NCI-H2227 (cell line): Measurements from ENCODE around the gene PEAK1.

Source experiments
- DNase-seq: peaks from one replicate; lab custom pipeline; 2025; ENCODE audit not compliant: unreplicated experiment; lab: John Stamatoyannopoulos, UW

Gene PEAK1

DNA sequence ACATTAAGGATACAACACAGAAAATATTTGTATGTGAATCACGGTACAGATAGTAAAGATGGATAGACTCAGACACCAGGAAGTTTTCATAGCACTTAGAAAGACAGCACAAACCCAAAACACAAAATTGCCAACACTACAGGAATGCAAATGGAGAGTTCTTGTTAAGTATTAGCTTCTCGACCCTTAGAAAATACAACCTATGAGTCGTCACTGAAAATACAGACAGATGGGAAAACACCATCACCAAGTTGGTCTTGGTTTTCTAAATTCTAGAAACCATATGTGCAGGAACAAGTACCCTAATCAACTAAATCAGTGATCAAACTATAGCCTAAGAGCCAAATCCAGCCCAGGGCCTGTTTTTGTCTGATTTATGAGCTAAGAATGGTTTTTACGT lies 50.7 kb downstream of the PEAK1 start:
- no peak for DNase-seq

- DNase-seq: no peak
These were observed 52.3 kb downstream of the PEAK1 start for GRCh38 chr15:77367631-77368030.

DNA sequence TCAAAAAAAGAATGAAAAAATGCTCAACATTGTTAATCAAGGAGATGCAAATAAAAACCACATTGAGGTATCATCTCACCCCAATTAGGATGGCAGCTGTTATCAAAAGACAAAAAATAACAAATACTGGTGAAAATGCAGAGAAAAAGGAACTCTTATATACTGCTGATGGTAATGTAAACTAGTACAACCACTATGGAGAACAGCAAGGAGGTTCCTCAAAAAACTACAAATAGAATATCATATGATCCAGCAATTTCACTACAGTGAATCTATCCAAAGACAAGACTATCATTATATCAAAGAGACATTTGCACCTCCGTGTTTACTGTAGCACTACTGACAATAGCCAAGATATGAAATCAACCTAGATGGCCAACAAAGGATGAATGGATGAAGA lies 58.4 kb downstream of the PEAK1 start:
- DNase-seq: no peak

DNA sequence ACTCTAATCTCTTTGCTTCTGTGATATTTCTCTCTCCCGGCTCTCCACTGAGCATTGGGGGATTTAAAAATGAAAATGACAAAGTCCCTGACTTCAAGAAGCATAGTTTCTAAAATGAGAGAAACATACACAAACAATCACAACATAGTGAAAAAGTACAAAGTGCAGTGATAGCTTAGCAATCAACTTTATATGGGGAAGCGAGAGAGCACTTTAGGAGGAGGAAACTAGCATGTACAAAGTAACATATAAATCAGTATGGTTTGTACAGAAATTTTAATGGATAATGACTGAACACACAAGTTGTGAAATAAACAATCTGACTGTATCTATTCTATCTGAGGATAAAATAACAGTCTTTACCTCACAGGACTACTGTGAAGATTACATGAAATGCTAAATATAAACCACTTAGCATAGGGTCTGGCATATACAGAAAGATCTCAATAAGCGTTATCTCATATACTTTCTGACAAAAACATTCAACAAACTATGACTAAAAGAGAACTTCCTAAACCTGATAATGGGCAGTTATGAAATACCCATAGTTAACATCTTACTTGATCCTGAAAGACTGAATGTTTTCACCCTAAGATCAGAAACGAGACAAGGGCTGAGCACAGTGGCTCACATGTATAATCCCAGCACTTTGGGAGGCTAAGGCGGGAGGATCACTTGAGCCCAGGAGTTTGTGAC lies 61.2 kb downstream of the PEAK1 start:
- DNase-seq: no peak

DNA sequence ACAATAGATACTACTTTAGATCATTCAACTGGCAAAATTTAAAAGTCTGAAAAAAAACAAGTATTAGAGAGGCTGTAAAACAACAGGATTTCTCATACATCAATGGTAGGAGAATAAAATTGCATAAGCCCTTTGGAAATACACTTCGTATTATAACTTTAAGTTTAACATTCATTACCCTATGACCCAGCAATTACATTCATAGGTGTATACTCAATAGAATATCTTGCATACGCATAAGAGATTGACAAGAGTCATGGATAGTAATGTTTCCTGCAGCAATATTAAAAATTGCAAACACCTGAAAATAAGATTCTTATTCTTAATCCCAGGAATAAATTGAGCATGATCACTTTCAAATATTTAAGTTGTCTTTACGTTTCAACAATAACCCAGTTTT lies 63.6 kb downstream of the PEAK1 start:
- no peak for DNase-seq

DNA sequence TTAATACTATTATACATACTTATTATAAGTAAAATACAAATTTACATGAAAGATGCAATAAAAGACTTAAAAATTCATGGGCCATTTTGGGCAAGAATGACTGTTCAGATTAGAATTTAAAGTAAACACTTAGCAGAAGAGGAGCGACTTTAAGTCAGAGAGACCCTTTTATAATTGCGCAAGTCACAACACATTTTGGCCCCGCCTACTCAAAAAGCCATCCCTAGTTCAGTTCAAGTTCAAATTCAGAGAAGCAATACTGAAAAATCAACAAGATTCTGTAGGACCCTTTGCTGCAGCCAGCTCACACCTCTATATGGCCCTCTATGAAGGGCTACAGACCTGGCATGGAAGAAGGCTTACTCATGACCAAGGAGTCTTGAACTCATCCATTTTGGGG lies 64.6 kb downstream of the PEAK1 start:
- DNase-seq: no peak

DNA sequence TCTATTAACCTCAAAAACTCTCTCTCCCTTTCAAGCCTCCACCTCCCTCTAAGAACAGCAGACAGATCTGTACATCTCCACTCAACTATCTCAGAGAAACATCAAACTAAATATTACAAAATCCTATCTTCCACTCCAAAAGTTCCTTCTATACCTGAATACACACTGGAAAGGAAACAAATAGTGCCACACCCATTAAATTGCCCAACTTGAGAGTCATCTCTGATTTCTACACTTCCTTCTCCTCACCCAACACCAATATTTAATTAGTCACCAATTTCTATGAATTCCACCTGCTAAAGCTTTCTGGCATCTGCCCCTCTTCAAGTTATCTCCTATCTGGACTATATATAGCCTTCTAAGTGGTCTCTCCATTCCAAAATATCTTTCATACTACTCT lies 65.8 kb downstream of the PEAK1 start:
- no peak for DNase-seq

DNA sequence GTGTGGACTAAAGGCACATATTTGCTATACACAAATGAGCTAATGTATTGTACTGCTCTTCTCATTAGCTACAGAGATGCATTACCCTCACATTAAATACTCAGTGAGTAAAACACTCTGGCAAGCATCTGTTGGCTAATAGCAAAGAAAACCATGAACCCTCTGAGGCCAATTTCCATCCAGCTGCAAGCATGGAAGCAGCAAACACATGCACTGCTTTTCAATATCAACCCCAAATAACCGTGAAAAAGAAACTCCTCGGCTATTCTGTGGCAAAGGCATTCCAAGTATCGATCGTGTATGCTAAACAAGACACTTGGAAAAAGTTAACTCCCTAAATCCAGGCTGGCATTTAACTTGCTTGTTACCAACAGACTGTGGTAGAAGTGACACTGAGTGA lies 67.0 kb downstream of the PEAK1 start:
- DNase-seq: no peak

DNA sequence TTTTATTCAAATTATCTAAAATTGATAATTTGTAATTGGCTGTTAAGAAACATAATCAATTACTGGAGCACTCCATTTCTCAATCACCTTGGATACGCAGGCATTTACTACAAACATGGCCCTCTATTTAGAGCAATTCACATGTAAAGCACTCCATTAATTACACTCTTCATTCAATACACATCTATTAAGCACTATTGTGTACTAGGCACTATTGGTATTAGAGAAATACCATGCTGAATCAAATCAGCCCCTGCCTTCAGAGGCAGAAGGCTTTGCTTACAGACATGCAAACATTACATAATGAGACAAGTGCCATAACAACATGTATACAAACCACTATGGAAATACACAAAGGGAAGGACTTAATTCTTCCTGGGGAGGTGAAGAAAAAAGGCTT lies 69.1 kb downstream of the PEAK1 start:
- no peak for DNase-seq

DNA sequence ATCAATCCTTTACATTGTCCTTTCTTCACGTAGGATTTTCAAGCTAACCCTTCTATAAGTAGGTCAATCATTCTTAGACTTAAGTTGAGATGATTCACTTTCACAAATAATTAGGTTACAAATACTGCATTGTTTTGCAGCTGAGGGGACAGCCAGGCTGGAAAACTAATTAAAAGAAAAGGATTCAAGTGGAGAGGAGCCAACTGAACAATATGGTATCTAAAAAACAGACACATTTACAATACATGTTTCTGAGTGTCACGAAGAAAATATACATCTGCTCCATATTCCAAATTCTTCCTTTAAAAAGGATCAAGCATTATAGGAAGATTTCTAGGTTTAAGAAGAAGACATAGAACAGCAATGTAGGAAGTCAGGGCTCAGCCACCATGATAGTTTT lies 70.2 kb downstream of the PEAK1 start:
- no peak for DNase-seq

DNA sequence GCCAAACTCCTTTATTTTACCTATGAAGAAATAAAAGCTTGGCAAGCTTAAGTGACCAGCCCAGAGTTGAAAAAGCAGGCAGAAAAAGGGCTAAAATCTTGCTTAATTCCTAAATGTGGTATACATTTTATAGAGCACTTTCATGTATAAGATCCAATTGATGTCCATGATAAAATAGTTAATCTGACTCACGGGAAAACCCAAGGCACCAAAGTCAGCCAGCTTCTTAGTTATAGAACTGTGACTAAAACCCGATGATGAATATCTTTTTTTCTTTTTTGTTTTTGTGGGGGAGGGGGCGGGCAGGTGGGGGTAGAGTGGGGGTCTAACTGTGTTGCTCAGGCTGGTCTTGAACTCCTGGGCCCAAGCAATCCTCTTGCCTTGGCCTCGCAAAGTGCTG lies 71.4 kb downstream of the PEAK1 start:
- DNase-seq: no peak

- no peak for DNase-seq
These were observed 72.7 kb downstream of the PEAK1 start for GRCh38 chr15:77347197-77347596.

DNA sequence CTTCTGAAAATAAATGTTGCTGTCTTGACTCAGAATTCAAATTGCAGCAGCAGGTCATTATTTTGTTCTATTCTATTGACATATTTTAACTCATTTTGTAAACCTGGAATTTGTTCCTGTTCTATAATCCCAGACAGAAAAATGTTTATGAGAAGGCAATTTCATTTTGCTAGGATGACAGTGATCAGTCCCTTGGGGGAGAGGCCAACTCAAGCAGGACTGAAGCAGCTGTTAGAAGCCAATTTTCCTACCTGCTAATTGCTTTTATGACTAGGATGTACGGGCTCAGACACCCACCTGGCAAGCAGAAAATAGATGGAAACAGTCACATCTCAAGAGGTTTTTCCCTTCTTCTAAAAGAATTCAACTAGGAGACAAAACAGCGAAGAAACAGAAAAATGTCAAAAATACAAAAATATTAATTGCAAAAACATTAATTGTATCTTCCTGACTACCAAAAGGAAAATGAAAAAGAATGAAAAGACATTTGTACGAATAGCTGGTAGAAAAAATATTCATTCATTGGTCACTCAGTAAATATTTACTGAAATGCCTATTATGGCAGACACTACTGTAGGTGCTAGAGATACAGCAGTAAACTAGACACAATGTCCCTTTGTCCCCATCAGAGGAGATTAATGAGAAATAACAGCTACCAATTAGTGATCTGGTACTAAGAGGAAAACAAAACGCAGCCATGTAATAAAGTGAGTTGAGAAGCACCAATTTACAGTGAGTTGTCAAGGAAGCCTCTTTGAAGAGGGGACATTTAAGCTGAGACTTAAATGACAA lies 73.5 kb downstream of the PEAK1 start:
- no peak for DNase-seq

GRCh38 chr15:77342807-77343206 lies 77.1 kb downstream of the PEAK1 start:
- no peak for DNase-seq

DNA sequence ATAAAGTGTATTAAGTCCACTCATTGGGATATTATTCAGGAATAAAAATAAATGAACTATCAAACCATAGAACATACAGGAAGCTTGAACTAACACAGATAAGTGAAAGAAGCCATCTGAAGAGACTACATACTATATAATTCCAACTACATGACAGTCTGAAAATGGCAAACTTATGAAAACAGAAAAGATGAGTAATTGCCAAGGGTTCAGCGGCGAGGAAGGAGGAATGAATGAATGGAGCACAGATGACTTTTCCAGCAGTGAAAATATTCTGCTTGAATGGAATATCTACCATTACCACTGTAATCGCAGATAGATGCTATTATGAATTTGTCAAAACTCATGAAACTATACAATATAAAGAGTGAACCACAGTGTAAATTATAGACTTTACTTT lies 79.7 kb downstream of the PEAK1 start:
- no peak for DNase-seq

- DNase-seq: no peak
These were observed 83.9 kb downstream of the PEAK1 start for GRCh38 chr15:77336006-77336405.

- no peak for DNase-seq
These were observed 84.6 kb downstream of the PEAK1 start for GRCh38 chr15:77335298-77335697.

- DNase-seq: no peak
These were observed 86.7 kb downstream of the PEAK1 start for GRCh38 chr15:77333166-77333565.

DNA sequence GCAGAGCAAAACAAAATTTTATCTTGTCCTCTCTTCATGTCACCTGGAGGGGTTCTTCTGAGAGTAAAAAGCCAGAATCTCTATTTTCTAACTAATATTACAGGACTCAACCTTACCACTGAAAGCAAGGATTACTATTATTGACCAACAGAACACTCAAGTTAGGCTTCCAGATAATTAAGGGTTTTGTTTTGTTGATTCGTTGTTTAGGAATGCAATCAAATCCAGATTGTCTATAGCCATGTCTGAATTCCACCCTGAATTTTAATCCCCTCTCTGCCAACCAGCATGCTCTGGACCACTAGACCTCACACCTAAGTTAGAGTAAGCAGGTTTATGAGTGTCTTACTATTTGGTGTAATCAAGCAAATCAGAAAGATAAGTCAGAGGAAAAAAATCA lies 90.7 kb downstream of the PEAK1 start:
- no peak for DNase-seq

DNA sequence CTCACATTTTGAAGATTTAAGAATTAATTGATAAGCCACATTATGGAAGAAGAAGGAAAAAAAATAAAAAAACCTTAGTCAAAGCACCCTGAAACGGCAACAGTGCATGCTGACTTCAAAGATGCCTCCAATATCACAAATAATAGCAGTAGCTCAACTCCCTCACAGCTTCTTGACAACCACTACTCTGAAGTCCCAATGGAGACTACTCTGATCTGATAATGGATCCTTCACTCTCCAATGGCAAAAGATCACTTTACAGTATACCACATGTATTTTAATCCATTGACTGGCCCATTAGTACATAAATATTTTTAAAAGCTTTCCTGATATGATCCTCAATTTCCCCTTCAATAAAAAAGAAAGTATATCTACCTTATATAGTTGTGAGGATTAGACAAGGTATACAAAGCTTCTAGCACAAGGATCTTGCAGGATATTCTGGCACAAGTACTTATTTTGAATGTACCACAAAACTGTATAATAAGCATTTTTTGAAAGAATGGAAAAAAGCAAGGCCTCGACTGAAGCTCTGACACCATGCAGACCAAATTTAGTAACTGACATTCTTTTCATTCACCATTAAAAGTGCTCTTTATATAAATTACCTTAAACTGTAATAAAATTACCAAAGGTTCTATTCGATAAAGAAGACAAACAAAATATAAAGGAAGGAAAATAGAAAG lies 91.9 kb downstream of the PEAK1 start:
- DNase-seq: no peak

DNA sequence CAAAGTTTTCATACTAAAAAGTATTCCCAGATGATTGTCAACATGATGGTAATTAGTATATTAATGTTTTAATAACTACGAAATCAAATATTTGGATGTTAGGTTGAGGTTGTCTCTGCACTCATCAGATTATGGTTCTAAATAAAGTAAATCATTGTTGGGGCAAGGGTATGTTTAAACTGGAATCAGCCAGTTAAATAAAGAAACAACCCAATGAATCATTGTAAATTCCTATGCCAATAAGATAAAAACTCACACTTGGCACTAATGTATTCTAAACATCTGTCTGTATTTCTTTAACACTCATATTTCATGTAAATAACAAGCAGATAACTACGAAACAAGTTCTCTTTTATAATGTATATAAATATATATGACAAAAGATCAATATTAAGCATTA lies 92.7 kb downstream of the PEAK1 start:
- no peak for DNase-seq

GRCh38 chr15:77326366-77326765 lies 93.5 kb downstream of the PEAK1 start:
- no peak for DNase-seq
